Neural progenitor cell (in vitro differentiated cells): ENCODE results near the gene CD37.

Experiments used
- EZH2 ChIP-seq: fragments of 200-600 bp; sonication (generic); IDR thresholded peaks from 2 replicates; pipeline ENCODE4 v1.6.1; 2017; ENCODE audit warnings: antibody characterized with exemption, mild to moderate bottlenecking, moderate library complexity
- EZH2phosphoT487 ChIP-seq: fragments of 200-600 bp; sonication (generic); IDR thresholded peaks from 2 replicates; pipeline ENCODE4 v1.6.1; 2017; ENCODE audit warnings: antibody characterized with exemption
- TF ChIP-seq, protein P1 (sequence below): fragments of 200-600 bp; sonication (generic); IDR thresholded peaks from 2 replicates; pipeline ENCODE4 v1.5.1; 2017; ENCODE audit warnings: antibody characterized with exemption, mild to moderate bottlenecking

DNA sequence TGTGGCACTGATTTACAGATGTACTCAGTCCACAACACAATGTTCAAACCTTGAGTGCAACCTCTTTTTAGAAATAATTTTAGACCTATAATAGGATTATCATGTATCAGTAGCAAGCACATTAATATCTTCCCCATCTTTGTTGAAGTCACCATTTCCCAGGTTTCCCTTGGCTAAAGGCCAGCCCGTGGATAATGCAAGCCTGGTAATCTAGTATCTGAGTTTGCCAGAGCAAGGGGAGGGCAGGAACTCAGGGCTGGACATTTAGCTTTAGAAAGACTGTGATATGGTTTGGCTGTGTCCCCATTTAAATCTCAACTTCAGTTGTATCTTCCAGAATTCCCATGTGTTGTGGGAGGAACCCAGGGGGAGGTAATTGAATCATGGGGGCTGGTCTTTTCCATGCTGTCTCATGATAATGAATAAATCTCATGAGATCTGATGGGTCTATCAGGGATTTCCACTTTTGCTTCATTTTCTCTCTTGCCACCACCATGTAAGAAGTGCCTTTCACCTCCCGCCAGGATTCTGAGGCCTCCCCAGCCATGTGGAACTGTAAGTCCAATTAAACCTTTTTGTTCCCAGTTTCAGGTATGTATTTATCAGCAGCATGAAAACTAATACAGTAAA lies 48.0 kb upstream of the CD37 start:
- TF ChIP-seq, protein P1, sequence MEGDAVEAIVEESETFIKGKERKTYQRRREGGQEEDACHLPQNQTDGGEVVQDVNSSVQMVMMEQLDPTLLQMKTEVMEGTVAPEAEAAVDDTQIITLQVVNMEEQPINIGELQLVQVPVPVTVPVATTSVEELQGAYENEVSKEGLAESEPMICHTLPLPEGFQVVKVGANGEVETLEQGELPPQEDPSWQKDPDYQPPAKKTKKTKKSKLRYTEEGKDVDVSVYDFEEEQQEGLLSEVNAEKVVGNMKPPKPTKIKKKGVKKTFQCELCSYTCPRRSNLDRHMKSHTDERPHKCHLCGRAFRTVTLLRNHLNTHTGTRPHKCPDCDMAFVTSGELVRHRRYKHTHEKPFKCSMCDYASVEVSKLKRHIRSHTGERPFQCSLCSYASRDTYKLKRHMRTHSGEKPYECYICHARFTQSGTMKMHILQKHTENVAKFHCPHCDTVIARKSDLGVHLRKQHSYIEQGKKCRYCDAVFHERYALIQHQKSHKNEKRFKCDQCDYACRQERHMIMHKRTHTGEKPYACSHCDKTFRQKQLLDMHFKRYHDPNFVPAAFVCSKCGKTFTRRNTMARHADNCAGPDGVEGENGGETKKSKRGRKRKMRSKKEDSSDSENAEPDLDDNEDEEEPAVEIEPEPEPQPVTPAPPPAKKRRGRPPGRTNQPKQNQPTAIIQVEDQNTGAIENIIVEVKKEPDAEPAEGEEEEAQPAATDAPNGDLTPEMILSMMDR, result no peak
- no peak for TF ChIP-seq EZH2
- no peak for TF ChIP-seq EZH2phosphoT487
